Hematopoietic multipotent progenitor cell treated with erythropoietin and hydrocortisone succinate and interleukin-3 and kit ligand, for 4 days (in vitro differentiated cells): ENCODE data around the gene VCPKMT.
"Not testable (repeated sequence)": the region's sequence is repeated elsewhere in the genome, so short reads cannot be mapped to it uniquely, and the experiment has no call there.

Source experiments
- DNase-seq: peaks from one replicate; pipeline ENCODE4 v3.0.0-alpha.2; 2015

Gene VCPKMT

DNA sequence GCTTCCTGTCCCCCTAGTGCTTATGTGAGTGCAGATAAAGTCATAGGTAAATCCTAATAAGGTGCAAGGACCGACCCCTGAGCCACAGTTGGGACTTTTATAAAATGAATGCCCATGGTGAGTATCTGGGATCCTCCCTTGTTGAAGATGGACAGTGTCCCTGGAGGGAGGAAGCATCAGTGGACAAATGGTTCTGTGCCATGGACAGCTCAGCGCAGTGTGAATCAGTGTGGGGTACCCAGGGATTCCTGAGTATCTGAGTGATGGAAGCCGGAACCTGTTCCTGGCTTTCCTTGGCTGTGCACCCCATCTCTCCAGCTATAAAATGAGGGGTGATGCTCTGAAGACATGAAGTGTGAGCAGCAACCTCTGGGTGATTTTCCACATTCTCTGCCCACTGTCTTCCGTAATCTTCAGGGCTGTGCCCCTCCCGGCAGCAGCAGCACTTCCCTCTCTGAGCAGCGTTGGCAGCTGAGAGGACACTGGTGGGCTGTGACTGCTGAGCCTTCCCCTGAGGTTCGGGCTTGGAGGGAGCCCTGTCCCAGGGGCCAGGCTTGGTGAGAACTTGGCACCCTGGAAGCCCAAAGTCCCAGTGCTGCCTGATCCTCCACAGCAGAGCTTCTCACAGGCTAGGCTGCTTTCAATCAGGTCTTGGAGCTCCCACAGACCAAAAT is 25.0 kb downstream of the VCPKMT start:
- peak; percentile 31 for DNase-seq

DNA sequence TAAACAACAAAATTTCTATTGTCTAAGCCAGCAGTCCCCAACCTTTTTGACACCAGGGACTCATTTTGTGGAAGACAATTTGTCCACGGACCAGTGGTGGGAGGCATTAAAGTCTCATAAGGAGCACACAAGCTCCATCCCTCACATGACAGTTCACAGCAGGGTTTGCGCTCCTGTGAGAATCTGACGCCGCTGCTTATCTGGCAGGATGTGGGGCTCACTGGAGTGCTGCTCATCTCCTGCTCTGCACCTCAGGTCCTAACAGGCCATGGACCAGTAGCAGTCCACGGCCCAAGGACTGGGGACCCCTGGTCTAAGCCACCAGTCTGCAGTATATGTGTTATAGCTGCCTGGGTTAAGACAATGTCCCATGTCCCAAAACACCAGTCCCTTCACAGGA is 27.2 kb downstream of the VCPKMT start:
- no peak for DNase-seq

DNA sequence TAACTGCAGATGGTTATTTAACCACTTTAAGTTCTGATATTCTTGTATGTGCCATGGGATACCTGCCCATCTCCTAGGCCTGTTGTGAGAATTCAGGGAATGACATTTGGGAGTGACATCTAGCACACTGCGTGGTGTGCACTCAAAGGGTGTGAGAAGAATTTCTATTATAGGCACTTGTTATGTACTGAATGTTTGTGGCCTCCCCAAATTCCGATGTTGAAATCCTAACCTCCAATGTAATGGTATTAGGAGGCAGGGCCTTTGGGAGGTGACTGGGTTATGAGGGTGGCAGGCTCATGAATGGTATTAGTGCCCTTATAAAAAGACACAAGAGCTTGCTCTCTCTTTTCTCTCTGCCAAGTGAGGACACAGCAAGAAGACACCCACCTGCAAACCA is 27.6 kb downstream of the VCPKMT start:
- DNase-seq: no peak

DNA sequence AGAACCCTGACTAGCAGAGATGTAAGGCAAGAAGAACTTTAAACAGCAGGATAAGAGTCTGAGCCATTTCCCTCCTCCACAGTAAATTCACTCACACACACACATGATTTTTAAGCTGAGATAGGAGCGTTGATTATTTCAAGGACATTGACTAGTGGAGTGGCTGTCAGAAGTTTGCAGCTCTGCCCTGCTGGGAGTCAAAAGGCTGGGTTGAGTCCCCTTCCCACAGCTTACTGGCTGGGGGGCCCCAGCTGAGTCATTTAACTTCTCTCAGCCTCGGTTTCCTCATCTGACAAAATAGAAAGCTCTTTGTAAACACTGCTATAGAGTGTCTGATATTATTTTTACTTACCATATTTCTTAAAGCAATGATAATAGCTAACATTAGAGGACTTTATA is 28.3 kb downstream of the VCPKMT start:
- no peak for DNase-seq

DNA sequence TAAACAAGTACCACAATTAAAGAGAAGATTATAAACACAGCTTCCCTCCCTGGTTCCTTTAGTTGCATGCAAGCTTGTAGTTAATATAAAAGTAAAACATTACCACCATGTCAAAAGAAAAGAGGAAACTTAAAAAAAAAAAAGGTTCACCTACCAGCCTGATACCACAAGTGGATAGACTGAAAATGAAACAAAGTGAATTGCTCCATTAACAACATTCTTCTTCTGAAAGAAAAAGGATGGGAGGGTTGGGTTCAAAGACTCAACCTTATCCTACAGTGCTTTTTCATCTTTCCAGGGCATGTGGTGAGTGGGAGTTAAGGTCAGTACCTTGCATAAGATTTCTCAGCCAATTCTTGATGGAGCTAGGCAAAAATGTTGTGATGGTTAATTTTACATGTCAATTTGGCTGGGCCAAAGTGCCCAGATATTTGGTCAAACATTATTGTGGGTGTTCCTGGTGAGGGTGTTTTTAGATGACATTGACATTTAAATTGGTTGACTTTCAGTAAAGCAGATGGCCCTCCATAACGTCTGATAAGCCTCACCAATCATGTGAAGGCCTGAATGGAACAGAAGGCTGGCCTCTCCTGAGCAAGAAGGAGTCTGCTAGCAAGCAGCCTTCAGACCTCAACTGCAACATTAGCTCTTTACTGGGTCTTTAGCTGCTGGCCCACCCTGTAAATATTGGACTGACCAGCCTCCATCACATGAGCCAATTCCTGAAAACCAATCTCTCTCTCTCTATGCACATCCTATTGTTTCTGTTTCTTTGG is 28.8 kb downstream of the VCPKMT start:
- peak; percentile 59 for DNase-seq

DNA sequence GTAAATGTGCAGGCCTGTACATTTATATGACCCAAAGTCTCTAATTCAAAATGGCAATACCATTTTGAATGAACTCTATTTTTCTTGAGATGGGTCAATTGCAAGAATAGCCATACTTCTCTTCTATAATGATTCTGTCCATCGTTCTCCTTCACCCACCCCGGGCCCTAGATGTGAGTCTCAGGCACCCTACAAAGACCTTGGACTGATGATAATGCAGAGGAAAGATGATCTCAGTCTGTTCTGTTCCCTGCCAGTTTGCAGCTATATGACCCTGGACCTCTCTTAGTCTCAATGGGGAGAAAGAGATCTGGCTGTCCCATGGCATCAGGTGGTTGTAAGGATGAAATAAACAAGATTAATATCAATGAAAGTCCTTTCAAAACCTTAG is 30.1 kb downstream of the VCPKMT start:
- no peak for DNase-seq

DNA sequence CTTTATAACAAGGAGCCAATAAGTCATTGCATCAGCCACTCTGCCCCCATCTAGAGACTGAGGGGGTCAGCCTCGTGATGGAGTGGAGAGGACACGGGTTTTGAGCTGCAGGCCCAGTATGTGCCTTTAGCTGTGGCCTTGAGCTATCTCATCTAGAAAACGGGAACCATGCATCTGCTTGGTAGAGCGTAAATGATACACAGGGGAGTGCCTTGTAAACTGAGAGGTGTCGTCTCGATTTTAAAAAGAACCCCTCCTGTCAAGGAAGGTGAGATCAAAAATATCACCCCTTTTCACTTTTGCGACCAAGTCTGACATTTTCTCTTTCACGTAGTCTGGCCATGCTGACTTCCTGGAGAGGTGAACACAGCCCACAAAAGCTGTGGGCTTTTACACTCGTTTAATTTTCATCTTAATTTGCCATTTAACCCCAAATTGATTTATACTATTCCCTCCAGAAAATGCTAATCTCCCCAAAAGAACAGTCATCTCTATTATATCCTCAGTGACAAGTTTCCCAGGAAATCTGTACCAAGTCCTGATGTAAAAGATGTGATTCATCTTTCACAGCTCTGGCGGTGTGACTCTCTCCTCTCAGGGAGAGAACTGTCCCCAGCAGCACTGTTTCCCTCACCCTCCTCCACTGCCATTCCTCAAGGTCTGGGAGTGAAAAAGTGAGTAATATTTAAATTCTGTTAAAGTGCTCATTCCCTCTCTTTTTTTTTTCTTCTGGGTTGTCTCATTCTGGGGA is 30.6 kb downstream of the VCPKMT start:
- DNase-seq: no peak

DNA sequence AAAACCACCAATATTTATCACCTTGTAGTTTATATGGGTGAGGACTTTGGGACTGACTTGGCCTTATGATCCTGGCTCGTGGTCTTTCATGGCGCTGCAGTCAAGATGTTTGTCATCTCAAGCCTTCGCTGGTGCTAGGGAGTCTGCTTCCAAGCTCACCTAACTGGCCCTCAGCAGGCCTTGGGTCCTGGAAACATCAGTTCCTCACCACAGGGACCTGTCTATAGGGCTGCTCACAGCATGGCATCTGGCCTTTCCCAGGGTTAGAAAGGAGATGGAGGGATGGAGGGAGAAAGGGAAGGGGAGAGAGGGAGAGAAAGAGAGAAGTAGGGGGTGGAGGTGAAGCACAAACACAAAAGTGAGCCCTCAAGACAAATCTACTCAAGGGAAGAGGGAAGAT is 31.7 kb downstream of the VCPKMT start:
- DNase-seq: no peak

DNA sequence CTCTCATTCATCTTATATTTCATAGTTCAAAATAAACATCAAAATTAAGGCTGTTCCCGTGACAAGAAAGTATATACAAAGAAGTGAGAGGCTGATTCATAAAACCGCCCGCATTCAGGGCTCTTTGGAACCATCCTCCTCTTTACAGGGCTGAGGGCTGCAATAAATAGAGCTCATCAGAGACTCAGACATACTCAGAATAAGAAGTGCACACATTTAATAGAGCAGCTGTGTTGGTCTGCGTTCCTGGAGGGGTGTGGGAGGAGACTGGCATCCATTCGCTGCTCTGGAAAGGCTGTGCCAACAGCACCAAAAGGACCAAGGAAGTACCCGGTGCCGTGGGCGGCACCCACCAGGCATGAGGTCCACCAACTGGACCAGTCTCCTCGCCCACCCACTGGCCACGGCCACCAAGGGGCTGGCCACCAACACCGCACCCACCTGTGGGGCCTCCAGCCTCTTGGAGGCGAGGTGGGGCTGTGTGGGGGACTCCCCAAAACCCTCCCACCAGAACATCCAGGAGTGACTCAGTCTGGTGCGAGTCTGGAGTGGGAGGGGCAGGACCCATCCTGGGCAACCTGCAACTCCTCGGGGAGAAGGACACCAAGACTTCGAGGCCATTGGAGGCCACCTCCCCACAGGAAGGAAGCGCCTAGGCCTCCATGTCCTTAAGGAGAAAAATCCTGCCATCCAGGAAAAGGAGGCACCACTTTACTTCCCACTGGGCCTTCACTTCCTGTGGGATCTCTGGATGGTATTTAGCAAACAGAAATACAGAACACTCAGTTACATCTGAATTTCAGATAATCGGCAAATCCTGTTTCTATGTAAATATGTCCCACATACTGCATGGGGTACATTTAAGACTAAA is 32.7 kb downstream of the VCPKMT start:
- DNase-seq: no peak

DNA sequence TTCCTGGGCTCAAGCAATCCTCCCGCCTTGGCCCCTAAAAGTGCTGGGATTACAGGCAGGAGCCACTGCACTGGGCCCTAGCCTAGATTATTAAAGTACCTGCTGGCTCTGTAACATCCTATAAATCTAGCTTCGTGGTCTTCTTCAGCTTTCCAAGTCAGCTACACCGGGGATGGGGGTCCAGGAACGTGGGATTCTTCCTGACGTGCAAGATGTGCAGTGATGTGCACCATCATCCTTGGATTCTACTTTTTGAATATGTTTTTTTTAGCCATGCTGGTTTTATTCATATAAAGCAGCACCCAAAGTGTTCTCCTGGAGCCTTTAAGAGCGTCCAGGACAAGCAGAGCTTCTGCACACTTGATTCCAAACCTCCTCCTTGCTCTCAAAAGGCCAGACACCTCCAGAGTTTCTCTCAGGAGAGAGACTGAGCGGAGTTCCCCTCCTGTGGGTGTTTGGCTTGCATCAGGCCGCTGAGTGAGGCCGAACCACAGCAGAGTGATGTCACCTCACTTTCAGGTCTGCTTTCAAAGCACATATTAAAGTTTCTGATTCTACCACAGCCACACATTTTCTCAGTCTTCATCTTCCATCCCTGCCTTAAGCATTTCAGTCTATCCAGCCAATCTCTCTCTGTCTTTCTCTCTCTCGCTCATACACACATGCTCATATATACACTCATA is 33.4 kb downstream of the VCPKMT start:
- DNase-seq: no peak

DNA sequence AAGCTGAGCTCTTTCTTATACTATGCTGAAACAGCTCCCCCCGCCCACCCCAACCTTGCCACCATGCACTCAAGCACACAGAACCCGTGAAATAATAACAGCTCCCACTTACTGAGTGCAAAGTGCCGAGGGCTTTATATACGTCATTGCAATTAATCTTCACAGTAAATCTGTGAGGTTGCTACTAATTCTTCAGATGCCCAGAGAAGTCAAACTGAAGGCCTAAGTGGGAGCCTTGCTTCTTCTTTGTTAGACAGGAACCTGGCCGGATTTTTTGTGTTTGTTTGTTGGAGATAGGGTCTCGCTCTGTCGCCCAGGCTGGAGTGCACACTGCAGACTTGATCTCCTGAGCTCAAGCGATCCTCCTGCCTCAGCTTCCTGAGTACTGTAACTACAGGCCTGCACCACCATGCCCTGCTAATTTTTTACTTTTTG is 34.0 kb downstream of the VCPKMT start:
- no peak for DNase-seq

DNA sequence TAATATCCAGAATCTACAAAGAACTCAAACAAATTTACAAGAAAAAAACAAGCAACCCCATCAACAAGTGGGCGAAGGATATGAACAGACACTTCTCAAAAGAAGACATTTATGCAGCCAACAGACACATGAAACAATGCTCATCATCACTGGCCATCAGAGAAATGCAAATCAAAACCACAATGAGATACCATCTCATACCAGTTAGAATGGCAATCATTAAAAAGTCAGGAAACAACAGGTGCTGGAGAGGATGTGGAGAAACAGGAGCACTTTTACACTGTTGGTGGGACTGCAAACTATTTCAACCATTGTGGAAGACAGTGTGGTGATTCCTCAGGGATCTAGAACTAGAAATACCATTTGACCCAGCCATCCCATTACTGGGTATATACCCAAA is 37.3 kb downstream of the VCPKMT start:
- DNase-seq: not testable (repeated sequence)

DNA sequence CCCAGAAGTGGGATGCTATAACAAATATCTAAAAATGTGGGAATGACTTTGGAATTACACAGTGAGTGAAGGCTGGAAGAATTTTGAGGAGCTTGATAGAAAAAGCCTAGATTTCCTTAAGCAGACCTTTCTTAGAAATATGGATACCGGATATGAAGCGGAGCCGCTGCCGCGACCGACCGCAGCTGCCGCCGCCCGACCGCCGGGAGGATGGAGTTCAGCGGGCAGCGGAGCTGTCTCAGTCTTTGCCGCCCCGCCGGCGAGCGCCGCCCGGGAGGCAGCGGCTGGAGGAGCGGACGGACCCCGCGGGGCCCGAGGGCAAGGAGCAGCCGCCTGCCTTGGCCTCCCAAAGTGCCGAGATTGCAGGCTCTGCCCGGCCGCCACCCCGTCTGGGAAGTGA is 42.7 kb downstream of the VCPKMT start:
- not testable (repeated sequence) for DNase-seq

DNA sequence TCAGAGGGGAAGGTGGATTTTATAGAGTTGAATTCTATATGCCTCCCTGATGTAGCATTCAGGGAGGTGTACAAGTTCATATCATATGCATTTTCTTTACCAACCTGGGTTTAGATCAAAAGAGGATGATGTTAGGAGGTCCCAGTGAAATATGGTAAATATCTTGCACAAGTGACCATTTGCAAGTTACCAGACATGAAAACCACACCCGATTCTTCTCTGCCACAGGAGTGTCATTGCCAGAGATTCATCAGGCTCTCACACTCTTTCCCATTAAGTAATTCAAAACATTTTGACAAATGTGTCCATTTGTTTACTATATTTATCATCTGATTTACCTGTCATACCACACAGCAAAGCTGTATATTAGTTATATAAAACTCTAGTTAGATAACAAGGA is 44.0 kb downstream of the VCPKMT start:
- no peak for DNase-seq

DNA sequence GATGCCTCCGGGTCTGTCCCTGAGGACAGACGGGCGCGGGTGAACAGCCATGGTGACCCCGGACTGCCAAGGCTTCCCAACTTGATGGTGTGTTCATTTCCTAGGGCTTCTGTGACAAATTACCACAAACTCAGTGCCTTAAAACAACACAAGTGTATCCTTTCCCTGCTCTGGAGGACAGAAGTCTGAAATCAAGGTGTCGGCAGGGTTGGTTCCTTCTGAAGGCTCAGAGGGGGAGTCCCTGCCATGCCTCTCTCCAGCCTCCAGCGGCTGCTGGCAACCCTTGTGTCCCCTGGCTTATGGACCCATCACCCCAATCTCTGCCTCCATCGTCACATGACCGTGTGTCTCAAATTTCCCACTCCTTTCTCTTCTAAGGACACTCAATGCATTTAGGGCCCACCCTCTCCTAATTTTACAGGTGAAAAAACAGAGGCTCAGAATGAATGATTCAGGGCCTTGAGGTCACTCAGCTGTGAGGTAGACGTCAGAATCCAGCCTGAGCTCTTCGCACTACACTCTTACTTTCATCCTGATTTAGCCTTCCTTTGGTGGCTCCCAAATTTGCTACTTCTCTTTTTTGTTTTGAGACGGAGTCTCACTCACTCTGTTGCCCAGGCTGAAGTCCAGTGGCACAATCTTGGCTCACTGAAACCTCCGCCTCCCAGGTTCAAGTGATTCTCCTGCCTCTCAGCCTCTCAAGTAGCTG is 45.4 kb downstream of the VCPKMT start:
- no peak for DNase-seq

DNA sequence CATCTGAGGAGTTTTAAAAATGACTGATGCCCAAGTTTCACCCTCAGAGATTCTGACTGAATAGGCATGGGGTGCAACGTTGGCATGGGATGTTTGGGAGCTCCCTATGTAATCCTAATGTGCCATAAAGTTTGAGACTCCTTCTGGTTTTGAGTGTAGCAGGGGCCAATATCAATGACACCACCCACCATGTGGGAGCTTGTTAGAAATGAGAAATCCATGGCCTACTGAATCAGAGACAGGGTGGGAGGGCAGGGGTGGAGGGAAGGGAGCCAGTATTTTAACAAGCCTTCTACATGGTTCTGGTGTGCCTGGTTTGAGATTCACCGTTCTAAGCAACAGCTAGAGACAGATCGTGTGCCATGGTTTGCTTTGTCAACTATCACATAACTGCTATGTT is 46.1 kb downstream of the VCPKMT start:
- DNase-seq: no peak

DNA sequence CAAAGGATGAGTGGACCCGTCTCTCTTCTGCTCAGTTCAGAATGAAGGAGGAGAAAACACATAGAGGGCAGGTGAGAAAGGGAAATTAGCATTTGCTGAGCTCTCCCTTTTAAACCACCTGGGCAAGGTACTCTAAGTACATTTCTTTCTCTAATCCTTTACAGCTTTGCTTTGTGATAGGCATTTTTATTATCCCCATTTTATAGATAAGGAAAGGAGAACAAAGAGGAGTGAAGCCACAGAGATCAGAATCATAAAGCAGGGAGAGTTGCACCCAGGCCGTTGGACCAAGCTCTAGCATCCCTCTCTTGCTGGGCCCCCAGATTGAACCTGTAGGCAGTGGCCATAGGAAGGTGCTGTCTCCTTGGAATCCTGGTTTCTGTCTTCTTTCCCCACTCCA is 47.0 kb downstream of the VCPKMT start:
- DNase-seq: no peak

DNA sequence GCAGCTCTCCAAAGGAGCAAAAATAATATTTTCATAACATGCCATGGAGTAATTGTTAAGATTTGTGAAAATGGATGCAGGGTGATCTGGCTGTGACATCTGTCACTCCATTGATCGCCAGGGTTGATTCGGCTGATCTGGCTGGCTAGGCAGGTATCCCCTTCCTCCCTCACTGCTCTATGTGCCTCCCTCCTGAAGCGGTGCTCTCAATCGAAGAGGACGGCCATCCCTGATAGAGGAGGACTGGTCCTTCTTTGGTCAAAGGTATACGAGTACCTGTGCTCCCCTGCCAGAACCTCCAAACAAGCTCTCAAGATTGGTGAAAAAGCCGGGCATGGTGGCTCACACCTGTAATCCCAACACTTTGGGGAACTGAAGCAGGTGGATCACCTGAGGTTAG is 47.9 kb downstream of the VCPKMT start:
- DNase-seq: no peak

DNA sequence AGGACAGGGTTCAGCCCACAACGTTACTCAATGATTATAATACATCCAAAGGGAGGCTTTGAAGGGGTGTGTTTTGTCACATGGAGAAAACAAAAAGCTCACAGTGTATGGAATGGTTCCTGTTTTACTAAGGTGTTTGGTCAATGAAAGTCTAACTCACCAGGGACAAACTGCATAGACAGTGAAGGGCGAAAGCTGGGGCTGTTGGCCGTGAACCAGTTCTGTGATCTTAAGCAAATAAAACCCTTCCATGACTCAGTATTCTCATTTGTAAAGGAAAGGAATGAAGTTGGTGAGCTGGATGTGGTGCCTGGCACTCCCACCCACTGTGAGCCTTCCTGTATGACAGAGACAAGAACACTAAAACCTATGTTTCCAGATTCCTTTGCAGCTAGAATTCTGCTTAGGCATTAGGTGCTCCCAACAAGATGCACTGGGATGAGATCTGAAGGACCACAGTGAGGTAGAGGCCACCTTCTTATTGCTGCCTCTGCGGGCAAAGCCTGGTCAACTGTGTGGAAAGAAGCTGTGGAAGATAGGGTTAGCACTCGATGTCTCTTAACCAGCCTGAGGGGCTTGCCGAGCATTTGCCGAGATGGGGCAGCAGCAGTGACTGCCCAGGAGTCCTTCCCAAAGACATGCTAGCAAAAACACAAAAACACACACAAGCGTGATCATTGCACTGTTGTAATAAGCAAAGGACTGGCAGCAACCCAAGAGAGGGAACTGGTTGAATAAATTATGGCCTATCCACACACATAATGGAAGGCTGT is 48.5 kb downstream of the VCPKMT start:
- DNase-seq: no peak

DNA sequence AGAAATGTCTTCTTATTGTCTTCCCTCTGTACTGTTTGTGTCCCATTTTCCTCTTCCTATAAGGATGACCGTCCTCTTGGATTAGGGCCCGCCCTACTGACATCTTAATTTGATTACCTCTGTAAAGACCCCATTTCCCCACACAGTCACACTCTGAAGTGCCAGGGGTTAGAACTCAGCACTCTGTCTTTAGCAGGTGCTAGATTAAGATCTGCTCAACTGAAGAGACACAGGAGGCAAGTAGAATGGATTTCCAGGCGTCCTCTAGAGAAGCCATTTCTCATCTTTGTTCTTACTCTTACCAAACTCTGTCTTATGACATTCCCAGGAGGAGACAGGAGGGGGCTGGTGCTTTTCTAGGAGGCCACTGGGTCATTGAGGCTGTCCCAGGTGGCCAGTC is 50.8 kb downstream of the VCPKMT start:
- no peak for DNase-seq

DNA sequence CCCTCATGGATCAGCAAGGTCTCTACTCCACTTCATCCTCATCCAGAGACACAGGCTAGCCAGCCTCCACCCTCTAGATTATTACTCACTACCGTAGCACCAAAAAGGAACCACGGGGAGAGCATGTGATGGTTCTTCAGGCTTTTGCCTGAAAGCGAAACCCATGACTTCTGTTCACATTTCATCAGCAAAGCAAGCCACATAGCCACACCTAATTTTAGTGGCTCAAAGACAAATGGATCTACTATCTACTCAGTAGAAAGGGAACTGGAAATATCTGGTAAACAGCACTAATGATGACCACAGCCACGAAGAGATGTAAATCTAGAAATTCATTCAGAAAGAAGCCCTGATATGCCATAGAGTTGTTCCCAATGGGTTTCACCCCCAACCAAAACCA is 51.4 kb downstream of the VCPKMT start:
- DNase-seq: peak; percentile 78
